Measurements from ENCODE around the gene UBE4A.

Gene UBE4A

DNA sequence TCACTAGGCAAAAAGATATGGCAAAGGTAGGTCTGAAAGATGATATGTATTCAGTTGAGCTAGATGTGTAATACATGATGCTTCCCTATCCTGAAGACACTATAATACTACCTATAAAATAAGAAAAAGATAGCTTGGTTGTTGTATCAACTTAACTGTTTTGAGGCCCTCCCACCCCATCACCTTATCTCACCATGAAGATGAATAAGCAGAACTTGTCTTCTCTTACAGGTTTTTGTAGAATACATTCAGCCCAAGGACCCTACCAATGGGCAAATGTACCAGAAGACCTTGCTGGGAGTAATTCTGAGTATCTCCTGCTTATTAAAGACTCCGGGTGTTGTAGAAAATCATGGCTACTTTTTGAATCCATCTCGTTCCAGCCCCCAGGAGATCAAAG, 13.9 kb downstream of the UBE4A start:
- Histone ChIP-seq H3K27ac (ENCODE audit: low read depth, low read length) (no peak overlapping the region), H4K20me1 (ENCODE audit: low read depth, low read length) (no peaks in the 10 kb centered on the region), H3K4me2 (ENCODE audit: low read depth, low read length, poor library complexity, severe bottlenecking) (no peak overlapping the region), H3K4me3 (ENCODE audit: insufficient read depth, low read length, poor library complexity, severe bottlenecking) (no peak overlapping the region), H3K9me3 (ENCODE audit: insufficient read depth, low read length) (no peaks in the 10 kb centered on the region), H3K9me2 (replicated peaks; ENCODE audit: insufficient read depth, low read length) (no peaks in the 10 kb centered on the region), H2AFZ (ENCODE audit: low read depth, low read length, severe bottlenecking) (no peak overlapping the region), H3K79me2 (ENCODE audit: insufficient read depth, low read length) (no peaks in the 10 kb centered on the region), H3F3A (ENCODE audit: insufficient read depth) (no peaks in the 10 kb centered on the region), H3K36me3 (ENCODE audit: low read length) (peaks cover 40% of the 10 kb centered on the region), H3K9ac (ENCODE audit: low read length) (no peak overlapping the region), H3K27me3 (ENCODE audit: low read length) (no peaks in the 10 kb centered on the region)
- TF ChIP-seq EZH2phosphoT487 (conservative IDR thresholded peaks at IDR 0.05; ENCODE audit: low read length), result no peak
- TF ChIP-seq, protein P1, sequence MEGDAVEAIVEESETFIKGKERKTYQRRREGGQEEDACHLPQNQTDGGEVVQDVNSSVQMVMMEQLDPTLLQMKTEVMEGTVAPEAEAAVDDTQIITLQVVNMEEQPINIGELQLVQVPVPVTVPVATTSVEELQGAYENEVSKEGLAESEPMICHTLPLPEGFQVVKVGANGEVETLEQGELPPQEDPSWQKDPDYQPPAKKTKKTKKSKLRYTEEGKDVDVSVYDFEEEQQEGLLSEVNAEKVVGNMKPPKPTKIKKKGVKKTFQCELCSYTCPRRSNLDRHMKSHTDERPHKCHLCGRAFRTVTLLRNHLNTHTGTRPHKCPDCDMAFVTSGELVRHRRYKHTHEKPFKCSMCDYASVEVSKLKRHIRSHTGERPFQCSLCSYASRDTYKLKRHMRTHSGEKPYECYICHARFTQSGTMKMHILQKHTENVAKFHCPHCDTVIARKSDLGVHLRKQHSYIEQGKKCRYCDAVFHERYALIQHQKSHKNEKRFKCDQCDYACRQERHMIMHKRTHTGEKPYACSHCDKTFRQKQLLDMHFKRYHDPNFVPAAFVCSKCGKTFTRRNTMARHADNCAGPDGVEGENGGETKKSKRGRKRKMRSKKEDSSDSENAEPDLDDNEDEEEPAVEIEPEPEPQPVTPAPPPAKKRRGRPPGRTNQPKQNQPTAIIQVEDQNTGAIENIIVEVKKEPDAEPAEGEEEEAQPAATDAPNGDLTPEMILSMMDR (IDR thresholded peaks at IDR 0.05; ENCODE audit: insufficient read depth, low read length, poor library complexity, severe bottlenecking), result no peak

DNA sequence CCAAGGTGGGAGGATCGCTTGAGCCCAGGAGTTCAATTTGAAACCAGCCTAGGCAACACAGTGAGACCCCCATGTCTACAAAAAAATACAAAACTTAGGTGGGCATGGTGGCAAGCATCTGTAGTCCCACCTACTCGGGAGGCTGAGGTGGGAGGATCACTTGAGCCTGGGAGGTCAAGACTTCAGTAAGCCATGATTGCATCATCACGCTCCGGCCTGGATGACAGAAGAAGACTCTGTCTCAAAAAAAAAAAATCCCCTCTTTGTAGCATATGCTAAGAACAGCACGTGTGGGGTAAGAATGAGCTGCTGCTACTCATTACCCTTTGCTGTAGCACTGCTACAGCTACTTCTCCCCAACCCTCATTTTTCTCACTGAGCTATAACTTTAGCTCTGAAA, 14.5 kb downstream of the UBE4A start:
- Histone ChIP-seq H4K20me1 (ENCODE audit: low read depth, low read length) (no peaks in the 10 kb centered on the region), H3K27me3 (ENCODE audit: low read length) (no peaks in the 10 kb centered on the region), H3K9me2 (replicated peaks; ENCODE audit: insufficient read depth, low read length) (no peaks in the 10 kb centered on the region), H3K4me2 (ENCODE audit: low read depth, low read length, poor library complexity, severe bottlenecking) (no peak overlapping the region), H3F3A (ENCODE audit: insufficient read depth) (no peaks in the 10 kb centered on the region), H3K79me2 (ENCODE audit: insufficient read depth, low read length) (no peaks in the 10 kb centered on the region), H3K4me3 (ENCODE audit: insufficient read depth, low read length, poor library complexity, severe bottlenecking) (no peak overlapping the region), H3K27ac (ENCODE audit: low read depth, low read length) (no peak overlapping the region), H3K9me3 (ENCODE audit: insufficient read depth, low read length) (no peaks in the 10 kb centered on the region), H2AFZ (ENCODE audit: low read depth, low read length, severe bottlenecking) (no peak overlapping the region), H3K36me3 (ENCODE audit: low read length) (peaks cover 38% of the 10 kb centered on the region), H3K9ac (ENCODE audit: low read length) (no peak overlapping the region)
- TF ChIP-seq, protein P1 (IDR thresholded peaks at IDR 0.05; ENCODE audit: insufficient read depth, low read length, poor library complexity, severe bottlenecking), result no peak
- no peak for TF ChIP-seq EZH2phosphoT487 (conservative IDR thresholded peaks at IDR 0.05; ENCODE audit: low read length)

DNA sequence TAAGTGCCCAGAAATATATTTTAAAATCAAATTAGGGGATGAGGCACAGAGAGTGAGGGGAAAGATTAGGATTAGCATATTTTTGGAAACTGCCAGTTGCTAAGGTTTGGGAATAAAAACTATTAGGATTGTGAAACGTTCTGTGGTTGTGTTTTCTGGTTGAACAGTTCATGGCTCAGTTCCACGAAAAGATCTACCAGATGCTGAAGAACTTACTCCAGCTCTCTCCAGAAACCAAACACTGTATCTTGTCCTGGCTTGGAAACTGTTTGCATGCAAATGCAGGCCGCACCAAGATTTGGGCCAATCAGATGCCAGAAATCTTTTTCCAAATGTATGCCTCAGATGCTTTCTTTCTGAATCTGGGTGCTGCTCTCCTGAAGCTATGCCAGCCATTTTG, 15.3 kb downstream of the UBE4A start:
- no peak overlapping the region for H3K9ac ChIP-seq (ENCODE audit: low read length)
- no peak overlapping the region for H3K4me2 ChIP-seq (ENCODE audit: low read depth, low read length, poor library complexity, severe bottlenecking)
- no peak overlapping the region for H2AFZ ChIP-seq (ENCODE audit: low read depth, low read length, severe bottlenecking)
- H3K4me3 ChIP-seq (ENCODE audit: insufficient read depth, low read length, poor library complexity, severe bottlenecking), result no peak overlapping the region
- H3K36me3 ChIP-seq (ENCODE audit: low read length), result peaks cover 34% of the 10 kb centered on the region
- no peaks in the 10 kb centered on the region for H3K79me2 ChIP-seq (ENCODE audit: insufficient read depth, low read length)
- no peaks in the 10 kb centered on the region for H4K20me1 ChIP-seq (ENCODE audit: low read depth, low read length)
- H3K27me3 ChIP-seq (ENCODE audit: low read length), result no peaks in the 10 kb centered on the region
- H3F3A ChIP-seq (ENCODE audit: insufficient read depth), result no peaks in the 10 kb centered on the region
- H3K9me2 ChIP-seq (replicated peaks; ENCODE audit: insufficient read depth, low read length), result no peaks in the 10 kb centered on the region
- TF ChIP-seq, protein P1 (IDR thresholded peaks at IDR 0.05; ENCODE audit: insufficient read depth, low read length, poor library complexity, severe bottlenecking), result no peak
- TF ChIP-seq EZH2phosphoT487 (conservative IDR thresholded peaks at IDR 0.05; ENCODE audit: low read length), result no peak
- no peaks in the 10 kb centered on the region for H3K9me3 ChIP-seq (ENCODE audit: insufficient read depth, low read length)
- H3K27ac ChIP-seq (ENCODE audit: low read depth, low read length), result no peak overlapping the region

Data from SU-DHL-6 (cell line).